ENCODE results near the gene C1orf198. TPM values are rescaled to one million over a fixed set of nuclear protein-coding genes. Genes with fewer than 3 reads are reported as not detected.

Gene C1orf198
- 1 to 10 TPM; 8.1 to 8.9 TPM for total RNA-seq
- polyA plus RNA-seq = 1 to 10 TPM; 5.5 to 7.0 (median 5.9) TPM
- 6.1 to 16.5 (median 9.3) reads per million in 6 experiments for total RNA-seq

GRCh38 chr1:230867903-230868735, at the start of gene C1orf198:
Gene C1orf198, minus strand, starts transcription at chr1:230868521. Its CDS starts 9 bp downstream, at chr1:230868512.
- POLR2A ChIA-PET = interaction anchor here (1.7 kb wide), 1 partner anchor 110 kb away, joined by 5 read pairs; the partner anchor contains the start of genes ARV1 and TTC13
- DNase-seq (peak; percentile 40 to 85 (median 74)), ATAC-seq (peak; percentile 88 to 90)
- peaks cover 12 to 34% (median 19%) of the 10 kb centered on the region in 4 donors for H3K4me1 Mint-ChIP-seq
- H3K4me3 Mint-ChIP-seq = peak within 1 kb of the TSS; percentile 85 to 94 (median 90)
- no peaks in the 10 kb centered on the region for H3K36me3 Mint-ChIP-seq
- H3K27ac Mint-ChIP-seq = peak within 1 kb of the TSS in 9 of 10 donors; percentile 63 to 90 (median 88)
- H3K9me3 Mint-ChIP-seq = no peaks in the 10 kb centered on the region
- peaks cover 4 to 27% (median 19%) of the 10 kb centered on the region in 5 donors for H3K27me3 Mint-ChIP-seq

- peak overlapping the region in 1 of 10 donors; percentile 43 for H3K27ac Mint-ChIP-seq
- POLR2A ChIA-PET = no interaction called here
- H3K4me1 Mint-ChIP-seq = peaks cover 0 to 6% (median 0%) of the 10 kb centered on the region in 4 donors
- no peaks in the 10 kb centered on the region for H3K27me3 Mint-ChIP-seq
- no peaks in the 10 kb centered on the region for H3K9me3 Mint-ChIP-seq
- H3K36me3 Mint-ChIP-seq = peaks cover 0 to 81% (median 11%) of the 10 kb centered on the region in 3 donors
- H3K4me3 Mint-ChIP-seq = no peak overlapping the region
- ATAC-seq (peak; percentile 67 to 88), DNase-seq (peak; percentile 46 to 87 (median 68))
Observed at GRCh38 chr1:230917284-230918135, 49.2 kb upstream of the C1orf198 start.

- ATAC-seq = no peak
- no peak for DNase-seq
- no peak overlapping the region for H3K4me3 Mint-ChIP-seq
- peaks cover 0 to 2% (median 0%) of the 10 kb centered on the region in 4 donors for H3K4me1 Mint-ChIP-seq
- peaks cover 0 to 81% (median 14%) of the 10 kb centered on the region in 3 donors for H3K36me3 Mint-ChIP-seq
- peak overlapping the region in 1 of 10 donors; percentile 43 for H3K27ac Mint-ChIP-seq
- H3K9me3 Mint-ChIP-seq = no peaks in the 10 kb centered on the region
- no peaks in the 10 kb centered on the region for H3K27me3 Mint-ChIP-seq
- POLR2A ChIA-PET = no interaction called here
Observed at GRCh38 chr1:230916587-230917283, 48.4 kb upstream of the C1orf198 start.

- Mint-ChIP-seq H3K4me3 (no peak overlapping the region), H3K4me1 (peaks cover 0 to 4% (median 0%) of the 10 kb centered on the region in 4 donors), H3K27me3 (no peaks in the 10 kb centered on the region), H3K27ac (peak overlapping the region in 2 of 10 donors; percentile 48 to 59), H3K9me3 (no peaks in the 10 kb centered on the region), H3K36me3 (peaks cover 6 to 82% (median 13%) of the 10 kb centered on the region in 3 donors)
- ATAC-seq (no peak), DNase-seq (no peak)
- POLR2A ChIA-PET = no interaction called here
Observed at GRCh38 chr1:230915078-230915477, 46.8 kb upstream of the C1orf198 start.

GRCh38 chr1:230913496-230913895, 45.2 kb upstream of the C1orf198 start:
- Mint-ChIP-seq H3K27ac (peak overlapping the region in 1 of 10 donors; percentile 34), H3K4me1 (peaks cover 0 to 5% (median 0%) of the 10 kb centered on the region in 4 donors), H3K36me3 (peaks cover 8 to 82% (median 21%) of the 10 kb centered on the region in 3 donors), H3K27me3 (no peaks in the 10 kb centered on the region), H3K9me3 (no peaks in the 10 kb centered on the region), H3K4me3 (no peak overlapping the region)
- DNase-seq = no peak
- POLR2A ChIA-PET = no interaction called here
- ATAC-seq = no peak

- Mint-ChIP-seq H3K4me1 (peaks cover 0 to 4% (median 0%) of the 10 kb centered on the region in 4 donors), H3K9me3 (no peaks in the 10 kb centered on the region), H3K4me3 (no peak overlapping the region), H3K36me3 (peaks cover 13 to 85% (median 29%) of the 10 kb centered on the region in 3 donors), H3K27ac (peak overlapping the region in 1 of 10 donors; percentile 12), H3K27me3 (no peaks in the 10 kb centered on the region)
- DNase-seq (no peak), ATAC-seq (no peak)
- POLR2A ChIA-PET = no interaction called here
Observed at GRCh38 chr1:230910755-230911117, 42.4 kb upstream of the C1orf198 start.

- Mint-ChIP-seq H3K4me1 (peaks cover 0 to 4% (median 0%) of the 10 kb centered on the region in 4 donors), H3K36me3 (peaks cover 16 to 87% (median 29%) of the 10 kb centered on the region in 3 donors), H3K27ac (peak overlapping the region in 2 of 10 donors; percentile 14 to 68), H3K4me3 (no peak overlapping the region), H3K9me3 (no peaks in the 10 kb centered on the region), H3K27me3 (no peaks in the 10 kb centered on the region)
- ATAC-seq = no peak
- no peak for DNase-seq
- POLR2A ChIA-PET = no interaction called here
Observed at GRCh38 chr1:230909974-230910754, 41.8 kb upstream of the C1orf198 start.

GRCh38 chr1:230907472-230908205, 39.3 kb upstream of the C1orf198 start:
- no peak for DNase-seq
- Mint-ChIP-seq H3K27me3 (no peaks in the 10 kb centered on the region), H3K27ac (peak overlapping the region in 1 of 10 donors; percentile 43), H3K9me3 (no peaks in the 10 kb centered on the region), H3K4me3 (no peak overlapping the region), H3K36me3 (peaks cover 16 to 87% (median 30%) of the 10 kb centered on the region in 3 donors), H3K4me1 (peaks cover 0 to 4% (median 0%) of the 10 kb centered on the region in 4 donors)
- POLR2A ChIA-PET = no interaction called here
- ATAC-seq = no peak

- no peak overlapping the region for H3K4me3 Mint-ChIP-seq
- ATAC-seq (no peak), DNase-seq (no peak)
- peaks cover 16 to 75% (median 25%) of the 10 kb centered on the region in 3 donors for H3K36me3 Mint-ChIP-seq
- POLR2A ChIA-PET = no interaction called here
- H3K27ac Mint-ChIP-seq = peak overlapping the region in 2 of 10 donors; percentile 12 to 66
- H3K4me1 Mint-ChIP-seq = peaks cover 0 to 4% (median 0%) of the 10 kb centered on the region in 4 donors
- H3K27me3 Mint-ChIP-seq = no peaks in the 10 kb centered on the region
- no peaks in the 10 kb centered on the region for H3K9me3 Mint-ChIP-seq
Observed at GRCh38 chr1:230906226-230906625, 37.9 kb upstream of the C1orf198 start.

- no peak for DNase-seq
- Mint-ChIP-seq H3K27ac (peak overlapping the region in 4 of 10 donors; percentile 40 to 78 (median 54)), H3K36me3 (peaks cover 13 to 70% (median 24%) of the 10 kb centered on the region in 3 donors), H3K4me1 (peaks cover 0 to 4% (median 0%) of the 10 kb centered on the region in 4 donors), H3K27me3 (no peaks in the 10 kb centered on the region), H3K4me3 (no peak overlapping the region), H3K9me3 (no peaks in the 10 kb centered on the region)
- POLR2A ChIA-PET = no interaction called here
- no peak for ATAC-seq
Observed at GRCh38 chr1:230905733-230906132, 37.4 kb upstream of the C1orf198 start.

- Mint-ChIP-seq H3K36me3 (peaks cover 8 to 41% (median 11%) of the 10 kb centered on the region in 3 donors), H3K4me3 (no peak overlapping the region), H3K27ac (peak overlapping the region in 2 of 10 donors; percentile 41 to 84), H3K27me3 (no peaks in the 10 kb centered on the region), H3K9me3 (no peaks in the 10 kb centered on the region), H3K4me1 (no peaks in the 10 kb centered on the region)
- no peak for ATAC-seq
- POLR2A ChIA-PET = interaction anchor here (0.7 kb wide), 1 partner anchor 197 kb away, joined by 3 read pairs; no protein-coding TSS in a partner anchor
- DNase-seq = no peak
Observed at GRCh38 chr1:230902349-230902923, 34.1 kb upstream of the C1orf198 start.
